Ishikawa (cell line): Measurements from ENCODE around the gene CDRT15L2.

Source experiments
- CEBPB ChIP-seq: IDR thresholded peaks from 2 replicates; pipeline ENCODE4 v1.6.1; 2012
- CREB1 ChIP-seq: IDR thresholded peaks from 2 replicates; pipeline ENCODE4 v1.6.1; 2012; ENCODE audit warnings: low read depth
- EP300 ChIP-seq: IDR thresholded peaks from 2 replicates; pipeline ENCODE4 v1.6.1; 2012; ENCODE audit warnings: borderline replicate concordance
- FOXM1 ChIP-seq: IDR thresholded peaks from 2 replicates; pipeline ENCODE4 v1.6.1; 2012; ENCODE audit warnings: low read depth, borderline replicate concordance
- NFIC ChIP-seq: IDR thresholded peaks from 2 replicates; pipeline ENCODE4 v1.6.1; 2012
- TCF12 ChIP-seq: IDR thresholded peaks from 2 replicates; pipeline ENCODE4 v1.6.1; 2012; ENCODE audit warnings: low read depth
- YY1 ChIP-seq: IDR thresholded peaks from 2 replicates; pipeline ENCODE4 v1.6.1; 2012; ENCODE audit warnings: low read depth
- ZBTB7A ChIP-seq: IDR thresholded peaks from 2 replicates; pipeline ENCODE4 v1.6.1; 2012; ENCODE audit warnings: low read depth
- TF ChIP-seq, protein P1 (sequence below): IDR thresholded peaks from 2 replicates; pipeline ENCODE4 v1.6.1; 2012; ENCODE audit warnings: low read depth, mild to moderate bottlenecking
- TF ChIP-seq, protein P2 (sequence below): IDR thresholded peaks from 2 replicates; pipeline ENCODE4 v1.6.1; 2012
- TF ChIP-seq, protein P3 (sequence below): IDR thresholded peaks from 2 replicates; pipeline ENCODE4 v1.6.1; 2012

DNA sequence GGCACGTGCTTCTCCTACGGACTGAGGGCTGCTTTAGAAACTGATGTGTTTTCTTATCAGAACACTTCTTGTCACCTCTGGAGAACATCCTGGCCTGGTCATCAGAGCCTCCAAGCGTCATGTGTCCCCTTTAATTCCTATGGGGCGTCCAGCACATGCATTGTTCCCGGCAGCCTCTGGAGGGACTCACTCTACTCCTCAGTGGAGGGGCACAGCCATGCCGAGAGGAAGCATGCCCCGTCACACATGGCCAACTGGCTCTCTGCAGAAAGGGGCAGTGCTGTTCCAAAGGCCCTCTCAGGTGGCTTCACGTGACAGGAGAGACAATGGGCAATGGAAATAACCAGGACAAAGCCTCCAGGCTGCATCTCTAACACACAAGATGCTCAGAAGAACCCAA lies 31.8 kb downstream of the CDRT15L2 start:
- TF ChIP-seq, protein P1, sequence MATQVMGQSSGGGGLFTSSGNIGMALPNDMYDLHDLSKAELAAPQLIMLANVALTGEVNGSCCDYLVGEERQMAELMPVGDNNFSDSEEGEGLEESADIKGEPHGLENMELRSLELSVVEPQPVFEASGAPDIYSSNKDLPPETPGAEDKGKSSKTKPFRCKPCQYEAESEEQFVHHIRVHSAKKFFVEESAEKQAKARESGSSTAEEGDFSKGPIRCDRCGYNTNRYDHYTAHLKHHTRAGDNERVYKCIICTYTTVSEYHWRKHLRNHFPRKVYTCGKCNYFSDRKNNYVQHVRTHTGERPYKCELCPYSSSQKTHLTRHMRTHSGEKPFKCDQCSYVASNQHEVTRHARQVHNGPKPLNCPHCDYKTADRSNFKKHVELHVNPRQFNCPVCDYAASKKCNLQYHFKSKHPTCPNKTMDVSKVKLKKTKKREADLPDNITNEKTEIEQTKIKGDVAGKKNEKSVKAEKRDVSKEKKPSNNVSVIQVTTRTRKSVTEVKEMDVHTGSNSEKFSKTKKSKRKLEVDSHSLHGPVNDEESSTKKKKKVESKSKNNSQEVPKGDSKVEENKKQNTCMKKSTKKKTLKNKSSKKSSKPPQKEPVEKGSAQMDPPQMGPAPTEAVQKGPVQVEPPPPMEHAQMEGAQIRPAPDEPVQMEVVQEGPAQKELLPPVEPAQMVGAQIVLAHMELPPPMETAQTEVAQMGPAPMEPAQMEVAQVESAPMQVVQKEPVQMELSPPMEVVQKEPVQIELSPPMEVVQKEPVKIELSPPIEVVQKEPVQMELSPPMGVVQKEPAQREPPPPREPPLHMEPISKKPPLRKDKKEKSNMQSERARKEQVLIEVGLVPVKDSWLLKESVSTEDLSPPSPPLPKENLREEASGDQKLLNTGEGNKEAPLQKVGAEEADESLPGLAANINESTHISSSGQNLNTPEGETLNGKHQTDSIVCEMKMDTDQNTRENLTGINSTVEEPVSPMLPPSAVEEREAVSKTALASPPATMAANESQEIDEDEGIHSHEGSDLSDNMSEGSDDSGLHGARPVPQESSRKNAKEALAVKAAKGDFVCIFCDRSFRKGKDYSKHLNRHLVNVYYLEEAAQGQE = no peak
- TF ChIP-seq, protein P2, sequence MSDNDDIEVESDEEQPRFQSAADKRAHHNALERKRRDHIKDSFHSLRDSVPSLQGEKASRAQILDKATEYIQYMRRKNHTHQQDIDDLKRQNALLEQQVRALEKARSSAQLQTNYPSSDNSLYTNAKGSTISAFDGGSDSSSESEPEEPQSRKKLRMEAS = no peak
- TF ChIP-seq CREB1 = no peak
- TF ChIP-seq, protein P3, sequence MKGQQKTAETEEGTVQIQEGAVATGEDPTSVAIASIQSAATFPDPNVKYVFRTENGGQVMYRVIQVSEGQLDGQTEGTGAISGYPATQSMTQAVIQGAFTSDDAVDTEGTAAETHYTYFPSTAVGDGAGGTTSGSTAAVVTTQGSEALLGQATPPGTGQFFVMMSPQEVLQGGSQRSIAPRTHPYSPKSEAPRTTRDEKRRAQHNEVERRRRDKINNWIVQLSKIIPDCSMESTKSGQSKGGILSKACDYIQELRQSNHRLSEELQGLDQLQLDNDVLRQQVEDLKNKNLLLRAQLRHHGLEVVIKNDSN = no peak
- no peak for TF ChIP-seq FOXM1
- no peak for TF ChIP-seq YY1
- TF ChIP-seq NFIC = no peak
- TF ChIP-seq ZBTB7A = no peak
- no peak for TF ChIP-seq TCF12
- no peak for TF ChIP-seq EP300
- no peak for TF ChIP-seq CEBPB
